NCI-H1417 treated with DMSO at 0.1 percent for 48 hours (cell line): ENCODE results near the gene UBE2G2.

Experiments used
- DNase-seq: peaks from one replicate; lab custom pipeline; 2025; lab: John Stamatoyannopoulos, UW

Gene UBE2G2

GRCh38 chr21:44801468-44802395 is at the start of gene UBE2G2:
Gene UBE2G2 (minus strand): TSS chr21:44801820. CDS start chr21:44801748, 72 bp downstream.
- DNase-seq: peak; percentile 16

- DNase-seq: no peak
Observed at GRCh38 chr21:44850905-44851657, 49.5 kb upstream of the UBE2G2 start.

- no peak for DNase-seq
Observed at GRCh38 chr21:44850208-44850800, 48.7 kb upstream of the UBE2G2 start.

- no peak for DNase-seq
Observed at GRCh38 chr21:44849616-44850130, 48.1 kb upstream of the UBE2G2 start.

- no peak for DNase-seq
Observed at GRCh38 chr21:44848821-44849521, 47.4 kb upstream of the UBE2G2 start.

GRCh38 chr21:44847261-44848056 is 45.8 kb upstream of the UBE2G2 start:
- no peak for DNase-seq

- no peak for DNase-seq
Observed at GRCh38 chr21:44846485-44847260, 45.1 kb upstream of the UBE2G2 start.

- DNase-seq: no peak
Observed at GRCh38 chr21:44846224-44846484, 44.5 kb upstream of the UBE2G2 start.

GRCh38 chr21:44845418-44846223 is 44.0 kb upstream of the UBE2G2 start:
- no peak for DNase-seq

GRCh38 chr21:44844256-44844655 is 42.6 kb upstream of the UBE2G2 start:
- no peak for DNase-seq

- no peak for DNase-seq
Observed at GRCh38 chr21:44842721-44843445, 41.3 kb upstream of the UBE2G2 start.

GRCh38 chr21:44842087-44842486 is 40.5 kb upstream of the UBE2G2 start:
- no peak for DNase-seq

- DNase-seq: no peak
Observed at GRCh38 chr21:44840771-44841170, 39.2 kb upstream of the UBE2G2 start.

GRCh38 chr21:44838951-44839350 is 37.3 kb upstream of the UBE2G2 start:
- DNase-seq: no peak

- no peak for DNase-seq
Observed at GRCh38 chr21:44838039-44838895, 36.6 kb upstream of the UBE2G2 start.

- DNase-seq: no peak
Observed at GRCh38 chr21:44837537-44837936, 35.9 kb upstream of the UBE2G2 start.

GRCh38 chr21:44836666-44837471 is 35.2 kb upstream of the UBE2G2 start:
- DNase-seq: no peak
